NT2/D1 (cell line): ENCODE data around the gene NRXN2.

Experiments
- YY1 ChIP-seq: IDR thresholded peaks from 2 replicates; pipeline ENCODE4 v1.6.1; 2011; ENCODE audit not compliant: insufficient read length, insufficient read depth
- ZNF274 ChIP-seq: IDR thresholded peaks from 2 replicates; pipeline ENCODE4 v1.6.1; 2011; ENCODE audit warnings: mild to moderate bottlenecking, low read depth, low read length

DNA sequence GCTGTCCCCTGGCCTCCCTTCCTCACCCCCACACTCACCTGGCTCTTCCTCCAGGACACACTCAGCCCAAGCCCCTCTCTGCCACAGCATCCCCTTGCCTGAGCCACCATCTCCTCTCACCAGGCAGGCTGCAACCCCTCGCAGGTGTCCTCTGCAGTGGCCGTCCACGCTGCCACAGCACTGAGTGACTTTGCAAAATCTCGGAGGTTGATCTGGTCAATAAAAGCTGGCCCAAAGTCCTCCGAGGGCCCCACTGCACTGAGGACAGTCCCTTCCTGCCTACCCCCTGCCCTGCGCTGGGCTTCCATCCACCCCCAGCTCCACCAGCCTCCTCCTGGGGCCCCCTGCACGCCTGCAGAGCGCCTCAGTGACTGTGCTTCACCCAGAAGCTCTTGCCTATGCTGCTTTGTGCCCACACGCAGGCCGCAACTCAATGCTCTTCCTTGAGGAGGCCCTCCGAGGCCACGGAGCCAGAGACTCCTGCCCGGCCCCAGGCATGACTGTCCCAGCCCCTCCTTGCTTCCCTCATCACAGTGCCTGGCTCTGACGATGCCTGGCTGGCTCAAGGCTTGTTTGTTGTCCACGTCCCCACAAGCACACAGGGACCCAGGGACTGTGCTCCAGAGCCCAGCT lies 162.7 kb downstream of the NRXN2 start:
- TF ChIP-seq YY1 (no peak), ZNF274 (no peak)
